Heart left ventricle (tissue), 16 donors: Measurements from ENCODE around the gene EPO. TPM values are rescaled to one million over a fixed set of nuclear protein-coding genes. Genes with fewer than 3 reads are reported as not detected.

Experiments used
- ATAC-seq, 4 donors: fragments of 200-7000 bp; cut with Tn5 transposase; one replicate each; pipeline ENCODE4 v1.9.1; 2020 to 2022; ENCODE audit warnings: moderate library complexity in 4 of 4, mild to moderate bottlenecking in 3 of 4, moderate number of reproducible peaks in 1 of 4
- DNase-seq, 5 donors: peaks; one replicate each; pipeline ENCODE4 v3.0.0-alpha.2; 2020
- H3K27ac ChIP-seq, 12 donors: fragments of 200-600 bp; sonication (generic) in 4 of 12; one replicate each; pipeline versions ENCODE4 v1.5.0 to v1.8.0; 2016 to 2022; ENCODE audit warnings: mild to moderate bottlenecking in 2 of 12
- H3K27me3 ChIP-seq, 9 donors: fragments of 200-600 bp; sonication (generic) in 2 of 9; one replicate each; pipeline versions ENCODE4 v1.5.1 to v1.8.0; 2016 to 2022; ENCODE audit warnings: mild to moderate bottlenecking in 3 of 9
- H3K36me3 ChIP-seq, 9 donors: fragments of 200-600 bp; sonication (generic) in 2 of 9; one replicate each; pipeline versions ENCODE4 v1.5.0 to v1.8.0; 2018 to 2022; ENCODE audit warnings: mild to moderate bottlenecking in 2 of 9
- H3K4me1 ChIP-seq, 12 donors: fragments of 200-600 bp; sonication (generic) in 4 of 12; one replicate each; pipeline versions ENCODE4 v1.5.0 to v1.8.0; 2016 to 2022; ENCODE audit warnings: mild to moderate bottlenecking in 3 of 12
- H3K4me3 ChIP-seq, 12 donors: fragments of 200-600 bp; sonication (generic) in 4 of 12; one replicate each; pipeline versions ENCODE4 v1.5.0 to v1.8.0; 2017 to 2022; ENCODE audit warnings: mild to moderate bottlenecking in 9 of 12, moderate library complexity in 4 of 12
- H3K9me3 ChIP-seq, 12 donors: fragments of 200-600 bp; sonication (generic) in 4 of 12; one replicate each; pipeline versions ENCODE4 v1.5.0 to v1.8.0; 2016 to 2022; ENCODE audit warnings: mild to moderate bottlenecking in 1 of 12
- CTCF ChIP-seq, 12 donors: fragments of 200-600 bp; sonication (generic) in 4 of 12; IDR thresholded peaks; one replicate each; pipeline versions ENCODE4 v1.5.0 to v1.8.0; 2018 to 2022; ENCODE audit warnings: antibody characterized with exemption in 12 of 12, mild to moderate bottlenecking in 5 of 12
- POLR2A ChIP-seq, 2 donors: fragments of 450-650 bp; IDR thresholded peaks; one replicate each; pipeline ENCODE4 v1.6.1; 2017; ENCODE audit warnings: antibody characterized with exemption in 2 of 2, mild to moderate bottlenecking in 2 of 2, moderate library complexity in 2 of 2
- WGBS, 4 donors: extraction: QIAGEN DNeasy Blood & Tissue Kit in 2 of 4; methylation state at CpG; one replicate each; pipeline versions ENCODE4 v1.1.5 to v1.1.7; 2013 to 2018; 5-methylcytosine and 5-hydroxymethylcytosine counted together
- intact Hi-C, 10 donors: fragments of 100-400 bp; cut with DNase I; formaldehyde crosslinking; loops; one replicate each; pipeline versions ENCODE4 v1.11.1 to v1.14.2; 2022
- polyA plus RNA-seq, 2 donors: library from polyadenylated mRNA; stranded (reverse); fragments of 200-250 nt; gene quantifications; one replicate each; pipeline ENCODE4 v1.2.3, GENCODE V29; 2013
- total RNA-seq, 9 donors: library from RNA; depleted of rRNA in 2 of 9; stranded (reverse); fragments of >200 nt in 2 of 9; fragmentation: NEBNext Ultra II Directional in 3 of 9; extraction: Animal tissue kit (Norgen Biotek cat#: 25700) in 3 of 9; gene quantifications; one replicate each; pipeline versions ENCODE4 v1.1.0 to v1.2.4, GENCODE V29; 2016 to 2023
- donor health status: ischemic (EF 13 %, LVEDD 7.1; RV severe dilation, severe dysfunction).
- donor health status: healthy with polysubstance abuse.
- donor health status: DM: no; HTN: yes; CAD: no.
- donor health status: DM: no; HTN: no; CAD: no.
- donor health status: ischemic (EF 25% LVEDD 6.9; RV normal size, moderate dysfunction).
- donor health status: ischemic (EF 25% LVEDD 5.7; RV mildly dilated, moderate dysfunction).
- donor health status: healthy.
- donor health status: DM: yes; HTN: yes; CAD: no.
- donor health status: ischemic (EF 35%, LVEDD 5.7; RV mildly dilated, moderate dysfunction).
- donor health status: nonischemic (EF 11% LVEDD 7.7; RV severe dilation, severe dysfunction).
- donor health status: DM: yes; HTN: yes; CAD: no.
- donor health status: PGD.
- donor health status: ischemic (EF 29% LVEDD 5.4; RV normal size, mild dysfunction).
- donor health status: nonischemic (EF 23%, LVEDD 6.1; RV moderate dilation, normal function).

The EPO gene
- total and polyA plus RNA-seq, 11 donors: not detected

GRCh38 chr7:100675581-100676350 lies 44.5 kb upstream of the EPO start:
- TF ChIP-seq POLR2A (IDR thresholded peaks at IDR 0.05) (peak in 1 of 2 donors; percentile 25), CTCF (IDR thresholded peaks at IDR 0.05) (no peak)
- peaks cover 0 to 51% (median 17%) of the 10 kb centered on the region in 12 donors for H3K4me1 ChIP-seq
- DNase-seq (peak; percentile 87 to 92 (median 89)), ATAC-seq (peak; percentile 1 to 52 (median 20))
- intact Hi-C loops: loop anchor here in 6 of 10 donors (5.0 to 10.0 kb wide), 6 partner anchors 61 to 208 kb away; partner anchors contain the start of genes FBXO24 (in 2 of the 6), LRCH4 (in 2 of the 6) and MOSPD3 (in 1 of the 6)
- peaks cover 0 to 44% (median 41%) of the 10 kb centered on the region in 9 donors for H3K36me3 ChIP-seq
- no peaks in the 10 kb centered on the region for H3K27me3 ChIP-seq
- peak overlapping the region; percentile 88 to 100 (median 98) for H3K27ac ChIP-seq
- H3K9me3 ChIP-seq: no peaks in the 10 kb centered on the region
- 2 to 6% (median 3%) methylated on average over 44 to 59 of the region's 59 CpGs for WGBS, 4 donors
- peak overlapping the region; percentile 79 to 100 (median 96) for H3K4me3 ChIP-seq

GRCh38 chr7:100676501-100677306 lies 43.6 kb upstream of the EPO start:
- H3K27ac ChIP-seq: peak overlapping the region; percentile 88 to 100 (median 98)
- ATAC-seq: no peak
- intact Hi-C loops: loop anchor here in 6 of 10 donors (5.0 to 10.0 kb wide), 6 partner anchors 62 to 209 kb away; partner anchors contain the start of genes FBXO24 (in 2 of the 6), LRCH4 (in 2 of the 6) and MOSPD3 (in 1 of the 6)
- peak in 1 of 5 donors; percentile 63 for DNase-seq
- peaks cover 0 to 53% (median 49%) of the 10 kb centered on the region in 9 donors for H3K36me3 ChIP-seq
- H3K9me3 ChIP-seq: no peaks in the 10 kb centered on the region
- TF ChIP-seq POLR2A (IDR thresholded peaks at IDR 0.05) (no peak), CTCF (IDR thresholded peaks at IDR 0.05) (no peak)
- no peaks in the 10 kb centered on the region for H3K27me3 ChIP-seq
- 80 to 84% (median 83%) methylated on average over 18 to 23 of the region's 23 CpGs for WGBS, 4 donors
- H3K4me1 ChIP-seq: peaks cover 0 to 51% (median 17%) of the 10 kb centered on the region in 12 donors
- peak overlapping the region in 11 of 12 donors; percentile 79 to 100 (median 96) for H3K4me3 ChIP-seq

GRCh38 chr7:100677308-100678267 lies 42.7 kb upstream of the EPO start:
- Histone ChIP-seq H3K4me3 (no peak overlapping the region), H3K27ac (peak overlapping the region in 2 of 12 donors; percentile 20 to 67), H3K27me3 (no peaks in the 10 kb centered on the region), H3K9me3 (no peaks in the 10 kb centered on the region), H3K4me1 (peaks cover 0 to 49% (median 17%) of the 10 kb centered on the region in 12 donors), H3K36me3 (peaks cover 0 to 62% (median 58%) of the 10 kb centered on the region in 9 donors)
- WGBS, 4 donors: 82 to 86% (median 84%) methylated on average over 27 to 36 of the region's 36 CpGs
- DNase-seq: peak in 1 of 5 donors; percentile 63
- intact Hi-C loops: loop anchor here in 6 of 10 donors (5.0 to 10.0 kb wide), 6 partner anchors 63 to 210 kb away; partner anchors contain the start of genes FBXO24 (in 2 of the 6), LRCH4 (in 2 of the 6) and MOSPD3 (in 1 of the 6)
- no peak for ATAC-seq
- no peak for TF ChIP-seq POLR2A (IDR thresholded peaks at IDR 0.05)
- no peak for TF ChIP-seq CTCF (IDR thresholded peaks at IDR 0.05)
